ENCODE data around the gene BRD3OS.
A peak's percentile ranks its signal among the peaks of the same experiment; 100 is the strongest.

The BRD3OS gene

GRCh38 chr9:134024828-134025605 is at the start of gene BRD3OS:
Gene BRD3OS, plus strand, starts transcription at chr9:134025481. Its CDS starts 1,267 bp downstream, at chr9:134026748.
- peak within 1 kb of the TSS; percentile 74 for H3K27ac ChIP-seq
- no peaks in the 10 kb centered on the region for H3K27me3 ChIP-seq
- H3K9me3 ChIP-seq, result no peaks in the 10 kb centered on the region
- TF ChIP-seq CTCF (IDR thresholded peaks at IDR 0.05), result peak; percentile 30
- peaks cover 15% of the 10 kb centered on the region for H3K36me3 ChIP-seq
- H3K4me3 ChIP-seq (ENCODE audit: low read depth in 1 of 2, low read length in 1 of 2), result peak within 1 kb of the TSS; percentile 76 to 95
- peaks cover 11 to 15% of the 10 kb centered on the region in 2 experiments for H3K4me1 ChIP-seq (ENCODE audit: control insufficient read depth in 1 of 2, insufficient read depth in 1 of 2, low read depth in 1 of 2, low read length in 1 of 2)

- no peak overlapping the region for H3K4me3 ChIP-seq (ENCODE audit: low read depth in 1 of 2, low read length in 1 of 2)
- H3K36me3 ChIP-seq, result no peaks in the 10 kb centered on the region
- H3K27ac ChIP-seq, result no peak overlapping the region
- peaks cover 6% of the 10 kb centered on the region for H3K27me3 ChIP-seq
- no peak for TF ChIP-seq CTCF (IDR thresholded peaks at IDR 0.05)
- no peaks in the 10 kb centered on the region for H3K4me1 ChIP-seq (ENCODE audit: control insufficient read depth in 1 of 2, insufficient read depth in 1 of 2, low read depth in 1 of 2, low read length in 1 of 2)
- no peaks in the 10 kb centered on the region for H3K9me3 ChIP-seq
These were observed 49.8 kb upstream of the BRD3OS start for GRCh38 chr9:133975511-133975910.

DNA sequence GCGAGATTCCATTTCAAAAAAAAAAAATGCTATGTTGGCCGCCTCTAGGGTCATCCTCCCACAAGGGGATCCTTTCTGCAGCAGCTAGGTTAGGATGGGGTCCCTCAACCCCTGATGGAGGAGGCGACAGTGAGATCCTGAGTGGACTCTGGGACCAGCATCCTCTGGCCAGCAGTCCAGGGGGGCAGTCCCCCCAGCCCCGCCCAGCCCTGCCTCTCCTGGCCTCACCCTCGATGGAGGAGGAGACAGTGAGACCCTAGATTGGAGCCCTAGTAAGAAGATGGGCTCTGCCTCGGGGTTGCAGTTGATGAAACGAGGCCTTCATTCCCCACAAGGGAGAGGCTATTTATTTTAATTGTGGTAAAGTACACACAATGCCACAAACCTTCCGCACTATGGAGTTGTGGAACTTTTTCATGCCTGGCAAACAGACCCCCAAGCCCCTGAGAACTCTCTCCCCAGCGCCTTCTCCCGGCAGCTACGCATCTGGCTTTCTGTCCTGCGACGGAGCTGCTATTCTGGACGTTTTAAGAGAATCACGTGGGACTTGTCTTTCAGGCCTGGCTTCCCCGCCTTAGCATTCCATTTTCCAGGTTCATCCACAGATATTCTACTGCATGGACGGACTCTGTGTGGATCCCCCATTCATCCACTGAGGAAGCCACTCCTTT is 49.0 kb upstream of the BRD3OS start:
- Histone ChIP-seq H3K27me3 (peaks cover 6% of the 10 kb centered on the region), H3K9me3 (no peaks in the 10 kb centered on the region), H3K27ac (no peak overlapping the region), H3K36me3 (no peaks in the 10 kb centered on the region), H3K4me3 (ENCODE audit: low read depth in 1 of 2, low read length in 1 of 2) (no peak overlapping the region), H3K4me1 (ENCODE audit: control insufficient read depth in 1 of 2, insufficient read depth in 1 of 2, low read depth in 1 of 2, low read length in 1 of 2) (no peaks in the 10 kb centered on the region)
- no peak for TF ChIP-seq CTCF (IDR thresholded peaks at IDR 0.05)

DNA sequence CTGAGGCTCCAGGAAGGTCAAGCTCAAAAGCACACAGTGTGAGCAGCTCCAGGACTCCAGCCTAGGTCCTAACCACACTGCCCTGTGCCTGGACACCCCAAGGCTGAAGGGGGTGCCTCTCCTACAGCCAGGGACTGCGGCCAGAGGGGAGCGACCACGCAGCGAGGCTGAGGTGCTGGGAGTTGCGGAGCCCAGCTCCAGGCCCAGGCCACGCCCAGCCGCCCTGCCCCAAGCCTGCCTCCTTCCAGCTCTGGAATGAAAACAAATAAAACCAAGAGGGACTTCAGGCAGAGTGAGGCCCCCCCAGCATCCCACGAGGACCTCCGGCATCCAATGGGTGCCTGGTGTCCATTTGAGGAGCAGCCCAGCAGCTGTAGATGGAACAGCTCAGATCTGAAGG is 48.4 kb upstream of the BRD3OS start:
- H3K27me3 ChIP-seq, result peaks cover 6% of the 10 kb centered on the region
- no peak overlapping the region for H3K27ac ChIP-seq
- H3K9me3 ChIP-seq, result no peaks in the 10 kb centered on the region
- no peak overlapping the region for H3K4me3 ChIP-seq (ENCODE audit: low read depth in 1 of 2, low read length in 1 of 2)
- no peaks in the 10 kb centered on the region for H3K36me3 ChIP-seq
- no peaks in the 10 kb centered on the region for H3K4me1 ChIP-seq (ENCODE audit: control insufficient read depth in 1 of 2, insufficient read depth in 1 of 2, low read depth in 1 of 2, low read length in 1 of 2)
- no peak for TF ChIP-seq CTCF (IDR thresholded peaks at IDR 0.05)

DNA sequence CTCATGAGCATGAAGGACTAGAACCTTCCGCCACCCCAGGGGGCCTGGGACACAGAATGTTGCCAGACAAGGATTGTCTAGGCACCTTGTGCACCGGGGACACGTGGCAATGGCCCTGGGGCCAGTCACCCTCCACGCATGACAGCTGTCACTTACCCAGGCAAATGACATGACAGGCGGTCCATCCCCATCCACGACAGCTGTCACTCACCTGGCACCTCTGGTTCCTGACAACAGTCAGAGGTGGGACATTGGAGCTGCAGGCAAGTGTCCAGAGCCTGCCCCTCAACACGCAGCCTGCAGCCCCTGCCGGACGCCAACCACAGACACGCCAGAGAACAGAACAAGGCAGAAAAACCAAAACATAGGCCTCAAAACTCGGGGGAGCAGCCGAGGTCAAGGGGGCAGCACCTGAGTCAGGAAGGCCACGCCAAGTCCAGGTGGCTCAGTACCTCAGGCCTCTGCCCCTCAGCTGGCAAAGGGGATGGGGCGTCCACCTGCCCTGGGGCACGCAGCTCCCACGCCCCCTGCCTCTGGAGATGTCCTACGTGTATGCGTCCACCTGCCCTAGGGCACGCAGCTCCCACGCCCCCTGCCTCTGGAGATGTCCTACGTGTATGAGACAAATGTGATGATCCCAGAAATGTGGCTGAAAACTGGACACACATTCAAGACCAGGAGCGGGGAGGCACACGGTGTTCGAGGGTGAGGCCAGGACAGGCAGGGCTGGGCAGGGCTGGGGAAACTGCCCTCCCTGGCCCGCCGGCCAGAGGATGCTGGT is 47.7 kb upstream of the BRD3OS start:
- Histone ChIP-seq H3K4me3 (ENCODE audit: low read depth in 1 of 2, low read length in 1 of 2) (no peak overlapping the region), H3K27me3 (peaks cover 6% of the 10 kb centered on the region), H3K9me3 (no peaks in the 10 kb centered on the region), H3K4me1 (ENCODE audit: control insufficient read depth in 1 of 2, insufficient read depth in 1 of 2, low read depth in 1 of 2, low read length in 1 of 2) (no peaks in the 10 kb centered on the region), H3K27ac (no peak overlapping the region), H3K36me3 (no peaks in the 10 kb centered on the region)
- no peak for TF ChIP-seq CTCF (IDR thresholded peaks at IDR 0.05)
